GM12875 (cell line): Measurements from ENCODE around the gene OIT3.

Experiments
- H3K4me3 ChIP-seq: one replicate; pipeline ENCODE4 v1.5.1; 2011; ENCODE audit warnings: low read depth, low read length, control low read depth
- TF ChIP-seq, protein P1 (sequence below): IDR thresholded peaks from 2 replicates; pipeline ENCODE4 v1.5.1; 2011; ENCODE audit warnings: low read depth, mild to moderate bottlenecking, control low read depth, inconsistent platforms, low read length, moderate library complexity, borderline replicate concordance; ENCODE audit not compliant: insufficient read depth

The OIT3 gene

DNA sequence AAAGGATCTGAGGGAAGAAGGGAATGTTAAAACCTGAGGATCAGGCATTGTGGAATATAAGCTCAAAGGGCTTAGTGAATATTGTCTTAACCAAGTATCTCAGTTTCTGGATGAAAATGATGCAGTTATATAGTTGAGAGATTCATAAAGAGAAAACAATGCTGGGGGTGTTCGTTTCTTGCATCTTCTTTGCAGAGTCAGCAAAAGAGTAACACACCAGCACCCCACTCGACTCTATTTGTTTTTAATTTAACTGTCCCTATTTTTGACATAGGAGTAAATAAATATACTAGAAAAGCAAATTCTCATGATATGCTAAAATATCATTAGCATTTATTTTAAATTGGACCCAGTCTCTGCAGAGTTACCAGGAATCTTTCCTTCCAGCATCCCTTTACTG, 7.6 kb upstream of the OIT3 start:
- TF ChIP-seq, protein P1, sequence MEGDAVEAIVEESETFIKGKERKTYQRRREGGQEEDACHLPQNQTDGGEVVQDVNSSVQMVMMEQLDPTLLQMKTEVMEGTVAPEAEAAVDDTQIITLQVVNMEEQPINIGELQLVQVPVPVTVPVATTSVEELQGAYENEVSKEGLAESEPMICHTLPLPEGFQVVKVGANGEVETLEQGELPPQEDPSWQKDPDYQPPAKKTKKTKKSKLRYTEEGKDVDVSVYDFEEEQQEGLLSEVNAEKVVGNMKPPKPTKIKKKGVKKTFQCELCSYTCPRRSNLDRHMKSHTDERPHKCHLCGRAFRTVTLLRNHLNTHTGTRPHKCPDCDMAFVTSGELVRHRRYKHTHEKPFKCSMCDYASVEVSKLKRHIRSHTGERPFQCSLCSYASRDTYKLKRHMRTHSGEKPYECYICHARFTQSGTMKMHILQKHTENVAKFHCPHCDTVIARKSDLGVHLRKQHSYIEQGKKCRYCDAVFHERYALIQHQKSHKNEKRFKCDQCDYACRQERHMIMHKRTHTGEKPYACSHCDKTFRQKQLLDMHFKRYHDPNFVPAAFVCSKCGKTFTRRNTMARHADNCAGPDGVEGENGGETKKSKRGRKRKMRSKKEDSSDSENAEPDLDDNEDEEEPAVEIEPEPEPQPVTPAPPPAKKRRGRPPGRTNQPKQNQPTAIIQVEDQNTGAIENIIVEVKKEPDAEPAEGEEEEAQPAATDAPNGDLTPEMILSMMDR, result no peak
- no peak overlapping the region for H3K4me3 ChIP-seq

DNA sequence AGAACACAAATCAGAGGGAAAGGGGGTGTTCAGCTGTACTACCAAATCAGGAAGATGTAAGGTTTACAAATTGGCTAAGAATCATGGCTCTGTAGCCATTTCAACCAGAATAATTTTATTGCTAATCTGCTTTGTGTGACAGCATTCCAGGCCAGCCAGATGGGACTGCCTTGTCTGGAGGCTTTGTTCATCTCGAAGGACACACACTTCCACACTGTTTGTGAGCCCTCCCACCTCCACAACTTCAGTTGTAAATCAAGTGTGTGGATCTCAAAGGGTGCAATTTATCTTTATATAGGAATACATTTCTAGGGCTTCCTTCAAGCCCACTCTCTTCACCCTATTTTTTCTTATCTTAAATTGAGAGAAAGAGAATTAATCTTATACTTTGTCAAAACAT, 6.9 kb upstream of the OIT3 start:
- H3K4me3 ChIP-seq, result no peak overlapping the region
- TF ChIP-seq, protein P1, result no peak

DNA sequence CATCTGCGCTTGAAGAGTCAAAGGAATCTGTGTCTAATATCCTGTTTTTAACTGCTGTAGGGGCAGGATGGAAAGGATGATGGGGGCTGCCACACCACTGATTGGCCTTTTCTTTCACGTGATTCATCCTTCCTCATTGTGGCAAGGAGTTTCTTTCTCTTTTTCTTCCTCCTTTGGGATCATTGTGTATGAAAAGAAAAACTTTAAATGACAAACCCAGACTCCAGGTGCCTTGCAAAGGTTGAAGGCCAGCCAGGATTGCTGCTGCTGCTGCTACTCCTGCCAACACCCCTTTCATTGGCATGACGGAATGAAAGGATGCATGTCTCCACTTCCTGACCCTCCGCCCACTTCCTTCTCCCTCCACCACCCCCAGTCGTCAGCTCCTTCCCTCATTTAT, 6.5 kb upstream of the OIT3 start:
- H3K4me3 ChIP-seq, result no peak overlapping the region
- TF ChIP-seq, protein P1, result no peak

DNA sequence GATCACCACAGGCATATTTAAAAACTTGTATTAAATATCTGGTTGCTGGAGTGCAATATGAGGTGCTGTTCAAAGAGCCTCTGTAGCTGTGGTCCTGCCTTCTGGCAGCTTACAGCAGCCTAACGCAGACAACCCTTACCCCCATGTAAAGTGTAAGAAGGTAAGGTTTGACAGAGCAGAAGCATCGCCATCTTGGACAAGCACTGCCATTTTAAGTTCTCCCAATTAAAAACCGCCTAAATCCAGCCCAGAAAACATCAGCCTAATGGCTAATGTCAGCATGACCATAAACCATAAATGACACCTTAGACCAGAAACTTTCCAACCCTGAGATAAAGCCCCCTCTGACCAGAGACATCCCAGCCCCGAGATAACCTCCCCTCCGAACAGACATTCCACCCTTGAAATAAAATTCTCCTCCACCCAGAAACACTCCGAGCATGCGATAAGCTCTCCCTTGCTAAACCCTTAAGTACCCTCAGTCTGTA, 5.3 kb upstream of the OIT3 start:
- TF ChIP-seq, protein P1, result no peak
- no peak overlapping the region for H3K4me3 ChIP-seq

DNA sequence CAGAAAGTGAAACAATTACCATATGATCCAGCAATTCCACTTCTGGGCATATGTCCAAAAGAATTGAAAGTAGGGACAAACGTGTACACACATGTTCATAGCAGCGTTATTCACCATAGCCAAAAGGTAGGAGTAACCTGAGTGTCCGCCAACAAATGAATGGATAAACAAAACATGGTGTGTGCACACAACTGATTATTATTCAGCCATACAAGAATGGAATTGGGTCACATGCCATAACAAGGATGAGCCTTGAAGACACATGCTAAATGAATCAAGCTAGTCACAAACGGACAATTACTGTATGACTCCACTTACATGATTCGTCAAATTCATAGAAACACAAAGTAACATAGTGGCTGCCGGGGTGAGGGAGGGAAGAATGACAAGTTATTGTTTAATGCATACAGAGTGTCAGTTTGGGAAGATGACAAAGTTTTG, 4.1 kb upstream of the OIT3 start:
- TF ChIP-seq, protein P1, result no peak
- no peak overlapping the region for H3K4me3 ChIP-seq

DNA sequence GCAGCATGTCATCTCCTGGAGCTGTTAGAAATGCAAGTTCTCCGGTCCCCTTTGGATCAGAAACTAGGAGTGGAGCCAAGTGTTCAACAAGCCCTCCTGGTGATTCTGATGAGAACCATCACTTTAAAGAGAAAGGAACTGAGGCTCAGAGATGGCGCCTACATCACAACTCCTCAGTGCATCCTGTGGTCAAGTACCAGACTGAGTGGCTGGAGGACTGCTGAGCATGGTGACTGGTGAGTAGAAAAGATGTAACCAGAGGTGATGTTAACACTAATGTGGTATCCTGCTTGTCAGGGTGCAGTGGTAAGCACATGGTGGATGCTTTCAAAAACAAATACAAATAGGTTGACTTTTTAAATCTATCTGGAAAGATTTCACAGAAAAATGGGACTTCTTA, 3.5 kb upstream of the OIT3 start:
- TF ChIP-seq, protein P1, result no peak
- H3K4me3 ChIP-seq, result no peak overlapping the region

DNA sequence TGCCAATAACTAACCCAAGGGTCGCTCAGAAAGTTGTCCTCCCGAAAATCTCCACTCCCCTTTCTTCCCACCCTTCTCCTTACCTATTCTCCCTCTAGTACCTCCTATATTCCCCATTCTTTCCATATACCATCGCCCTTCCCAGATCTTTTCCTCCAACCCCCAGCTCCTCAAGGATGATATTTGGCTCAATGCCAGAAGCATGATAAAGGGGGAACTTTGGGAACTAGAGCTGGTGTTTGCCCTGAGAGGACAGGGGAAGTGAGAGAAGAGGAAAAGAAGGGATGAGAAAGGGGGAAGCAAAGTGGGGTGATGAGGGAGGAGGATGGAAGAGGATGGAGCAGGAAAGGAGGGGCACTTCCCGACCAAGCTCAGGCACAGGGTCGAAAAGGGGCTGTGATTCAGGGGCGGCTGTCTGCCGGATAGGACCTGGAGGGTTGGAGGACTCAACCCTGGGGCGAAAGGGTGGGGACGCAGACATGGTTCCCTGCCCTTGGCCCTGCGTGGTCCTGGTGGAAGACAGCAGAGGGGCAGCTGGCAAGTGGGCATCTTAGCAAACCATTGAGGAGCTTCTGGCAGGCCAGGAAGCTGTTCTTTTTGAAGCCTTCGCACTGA, 1.8 kb downstream of the OIT3 start:
- TF ChIP-seq, protein P1, result no peak
- no peak overlapping the region for H3K4me3 ChIP-seq
